Activated T-helper 9 cell treated with anti-CD3 and anti-CD28 coated beads, Interleukin-2, amount 50 U/mL, for 16 hours (primary cell): ENCODE data around the gene PTPRN.
A peak's percentile ranks its signal among the peaks of the same experiment; 100 is the strongest.
"Not testable (repeated sequence)": the region's sequence is repeated elsewhere in the genome, so short reads cannot be mapped to it uniquely, and the experiment has no call there.

Source experiments
- DNase-seq: peaks from one replicate; pipeline ENCODE4 v3.0.0-alpha.2; 2020; ENCODE audit warnings: low read depth

The PTPRN gene

DNA sequence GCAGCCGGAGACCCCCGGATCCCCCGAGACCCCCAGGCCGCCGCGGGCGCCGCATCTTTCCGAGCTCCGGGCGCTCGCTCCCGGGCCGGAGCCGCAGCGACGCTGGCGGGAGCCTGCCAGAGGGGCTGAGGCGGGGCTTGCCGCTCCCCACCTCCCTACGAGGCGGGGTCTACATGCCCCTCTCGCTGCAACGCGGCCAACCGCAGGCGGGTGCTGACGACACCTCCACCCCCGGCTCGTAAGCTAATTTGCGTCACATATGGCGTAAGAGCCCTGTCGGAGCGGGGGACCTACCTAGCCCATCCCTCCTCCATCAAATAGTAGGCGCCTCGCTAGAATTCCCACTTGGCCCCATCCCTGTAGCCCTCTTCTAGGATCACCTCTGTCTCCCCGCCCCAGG is at the start of gene PTPRN:
TSS of gene PTPRN (minus strand) at position 124 of the 400 bp plus-strand sequence. CDS start at position 55, 69 bp downstream.
- no peak for DNase-seq

DNA sequence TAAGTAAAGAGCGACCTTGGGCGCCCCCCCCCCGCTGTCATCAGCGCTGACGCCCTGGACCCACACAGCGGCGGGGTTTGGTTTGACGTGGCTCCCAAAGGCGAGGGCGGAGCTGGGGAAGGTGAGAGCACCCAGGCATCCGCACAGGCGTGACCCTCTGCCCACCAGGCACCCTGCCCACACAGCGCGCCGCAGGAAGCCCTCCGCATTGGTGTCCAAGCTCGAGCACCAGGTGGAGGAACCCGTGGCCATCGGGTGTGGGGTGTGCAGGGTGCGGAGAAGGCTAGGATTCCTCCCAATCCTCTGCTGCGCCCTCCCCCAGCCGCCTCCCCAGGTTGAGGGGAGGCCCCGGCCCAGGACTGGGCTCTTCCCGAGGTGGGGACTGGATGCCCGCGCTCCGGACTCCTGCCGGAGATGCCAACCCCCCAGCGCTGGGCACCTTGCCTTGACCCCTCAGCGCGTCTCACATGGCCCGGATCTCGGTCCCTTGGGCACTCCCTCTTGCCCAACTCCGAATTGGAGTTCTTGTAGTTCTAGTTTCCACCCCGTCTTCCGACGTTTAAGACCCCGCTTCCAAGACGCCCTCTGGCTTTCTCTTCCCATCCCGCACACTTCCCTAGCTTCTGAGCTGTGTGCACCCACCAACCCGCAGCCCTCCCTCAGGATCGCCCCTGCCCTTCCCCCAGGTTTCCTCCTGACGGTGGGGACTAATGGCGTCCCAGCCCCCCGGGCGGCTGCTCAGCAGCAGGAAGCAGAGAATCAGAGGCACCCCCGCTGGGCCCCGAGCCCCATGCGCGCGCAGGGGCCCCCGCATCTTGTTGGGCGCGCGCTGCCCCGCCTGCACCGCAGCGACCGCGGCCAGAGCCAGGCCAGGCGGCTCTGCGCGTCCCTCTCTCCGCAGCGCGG is 49.2 kb upstream of the PTPRN start:
- no peak for DNase-seq

DNA sequence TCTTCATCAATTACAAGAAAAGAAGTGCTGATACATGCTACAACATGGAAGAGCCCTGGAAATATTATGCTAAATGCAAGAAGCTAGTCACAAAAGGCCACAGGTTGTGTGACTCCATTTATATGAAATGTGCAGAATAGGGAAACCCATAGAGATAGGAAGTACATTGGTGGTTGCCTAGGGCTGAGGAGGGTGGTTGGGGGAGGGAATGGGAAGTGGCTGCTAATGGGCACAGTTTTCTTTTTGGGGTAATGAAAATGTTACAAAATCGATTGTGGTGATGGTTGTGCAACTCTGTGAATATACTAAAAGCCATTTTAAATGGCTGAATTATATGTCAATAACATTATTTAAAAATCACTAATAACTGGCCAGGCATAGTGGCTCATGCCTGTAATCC is 47.6 kb upstream of the PTPRN start:
- no peak for DNase-seq

DNA sequence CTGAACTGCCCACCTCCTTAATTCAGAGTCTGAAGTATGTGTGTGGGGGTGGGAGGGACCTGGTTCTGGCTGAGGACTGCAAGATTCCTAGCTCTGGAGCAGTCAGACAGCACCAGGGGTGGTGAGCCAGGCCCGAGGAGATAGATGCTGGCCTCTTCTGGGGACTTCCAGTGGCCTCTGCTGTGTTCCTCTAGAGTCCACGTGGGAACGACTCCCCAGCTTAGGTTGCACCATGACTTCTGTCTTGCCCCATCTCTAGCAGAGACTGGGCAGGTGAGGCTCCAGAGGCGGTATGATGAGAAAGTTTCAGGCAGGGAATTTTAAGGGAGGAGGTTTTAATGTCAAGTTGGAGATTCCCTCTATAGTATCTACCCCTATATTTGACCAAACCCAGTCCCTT is 45.4 kb upstream of the PTPRN start:
- no peak for DNase-seq

DNA sequence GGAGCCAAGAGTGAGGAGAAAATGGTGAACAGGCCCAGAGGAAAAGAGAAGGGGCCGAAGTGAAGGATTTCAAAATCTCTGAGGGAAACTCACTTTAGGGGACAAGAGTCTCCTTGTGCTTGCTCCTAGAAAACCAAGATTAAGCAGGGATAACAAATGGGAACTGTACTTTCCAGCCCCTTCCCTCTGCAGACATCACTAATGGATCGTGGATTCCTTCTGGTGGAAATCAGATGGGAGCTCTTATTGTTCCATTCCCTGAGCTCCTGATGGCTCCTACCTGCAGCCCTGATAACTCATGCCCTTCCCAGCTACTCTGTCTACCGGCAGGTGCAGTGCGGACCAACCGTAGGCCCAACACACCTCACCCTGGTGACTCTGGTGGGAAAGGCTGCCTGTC is 43.9 kb upstream of the PTPRN start:
- DNase-seq, result no peak

DNA sequence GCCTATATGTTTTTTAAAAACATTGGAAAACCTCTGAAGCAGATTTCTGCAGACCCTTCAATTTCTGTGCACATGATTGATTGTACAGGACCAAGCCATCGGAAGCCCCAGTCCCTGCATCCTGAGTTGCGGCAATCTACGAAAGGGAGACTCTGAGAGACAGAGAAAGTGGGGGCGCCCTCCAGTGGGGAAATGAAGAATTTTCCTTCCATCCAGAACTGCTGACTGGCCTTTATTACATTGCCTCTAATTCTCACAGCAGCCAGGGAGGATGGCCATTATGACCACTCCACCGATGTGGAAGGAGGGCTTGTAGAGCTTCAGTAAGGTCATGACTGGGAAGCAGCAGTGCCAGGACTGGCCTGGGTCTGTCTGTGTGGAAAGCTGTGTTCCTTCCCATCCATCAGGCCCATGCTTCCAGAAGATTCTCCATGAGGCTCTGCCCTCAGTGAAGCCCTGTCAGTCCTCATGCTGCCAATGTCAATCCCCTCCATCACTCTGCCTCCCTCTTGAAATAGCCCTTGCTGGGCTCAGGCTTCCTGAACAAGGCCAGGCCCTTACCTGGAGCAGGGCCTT is 43.3 kb upstream of the PTPRN start:
- DNase-seq, result peak; percentile 36

DNA sequence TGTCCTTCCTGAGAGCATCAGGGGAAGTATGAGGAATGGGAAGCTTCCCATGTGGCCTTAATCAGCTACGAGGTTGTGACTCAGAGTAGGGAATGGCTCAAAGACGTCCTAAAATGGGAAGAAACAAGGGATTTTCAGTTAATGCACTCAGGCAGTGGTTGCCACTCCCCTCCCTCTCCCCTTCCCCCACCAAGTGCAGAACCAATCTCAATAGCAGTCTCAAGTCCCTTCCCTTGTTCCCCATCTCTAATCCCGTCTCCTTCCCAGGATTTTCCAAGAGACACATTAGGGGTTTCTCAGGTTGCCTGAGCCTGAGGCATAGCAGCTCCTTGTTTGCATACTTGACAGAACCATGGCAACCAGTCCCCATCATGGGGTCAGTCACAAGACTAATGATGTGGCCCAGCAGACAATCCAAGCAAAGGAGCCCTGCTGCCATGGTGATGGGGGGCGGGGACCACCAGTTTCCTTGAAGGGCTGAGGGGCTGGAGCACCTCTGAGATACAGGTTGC is 41.6 kb upstream of the PTPRN start:
- DNase-seq, result no peak

DNA sequence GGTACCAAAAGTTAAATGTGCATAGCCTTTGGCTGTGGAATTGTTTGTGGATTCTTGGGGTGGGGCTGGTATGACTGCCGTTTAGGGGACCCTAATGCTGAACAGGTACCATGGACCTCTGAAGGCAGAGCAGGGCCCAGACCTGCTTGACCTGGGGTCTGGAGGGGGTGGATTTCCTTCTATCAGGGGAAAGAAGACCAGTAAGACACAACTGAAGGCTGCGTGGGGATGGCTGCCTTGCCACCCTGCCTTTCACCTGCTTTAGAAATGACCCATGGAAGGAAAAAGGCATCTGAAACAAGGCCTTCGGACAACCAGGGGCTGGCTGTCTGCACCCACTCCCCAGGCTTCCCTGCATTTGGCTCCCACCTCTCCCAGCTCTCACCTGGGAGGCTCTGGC is 41.0 kb upstream of the PTPRN start:
- no peak for DNase-seq

DNA sequence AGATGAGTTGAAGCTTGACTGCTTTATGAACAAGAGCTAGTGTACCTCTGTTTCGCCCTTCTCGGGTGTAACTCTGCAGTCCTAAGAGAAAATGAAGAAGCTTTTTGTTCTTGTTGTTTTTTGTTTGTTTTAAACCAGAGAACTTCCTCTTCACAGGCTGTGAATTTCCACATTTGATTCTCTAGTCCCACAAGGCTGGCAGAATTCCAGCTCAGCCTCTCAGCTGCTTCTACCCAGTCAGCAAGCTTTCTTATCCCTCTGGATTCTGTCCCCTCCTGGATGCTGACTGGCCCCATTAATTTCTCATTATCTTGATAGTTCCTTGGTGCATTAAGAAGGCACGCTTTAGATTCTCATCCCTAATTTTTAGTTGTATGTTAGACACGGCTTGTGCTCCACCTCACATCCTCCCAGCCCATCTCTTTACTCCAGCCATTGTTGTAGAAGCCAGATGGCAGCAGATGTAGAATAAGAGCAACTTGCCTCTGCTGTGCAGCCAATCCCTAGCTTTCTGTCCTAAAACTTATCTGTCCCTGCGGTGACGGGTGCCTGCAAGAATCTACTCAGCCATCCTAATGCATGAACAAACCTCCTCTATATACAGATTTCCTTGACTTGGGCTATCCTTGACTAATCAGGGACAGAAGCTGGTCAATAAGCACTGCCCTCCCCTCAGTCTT is 35.7 kb upstream of the PTPRN start:
- no peak for DNase-seq

DNA sequence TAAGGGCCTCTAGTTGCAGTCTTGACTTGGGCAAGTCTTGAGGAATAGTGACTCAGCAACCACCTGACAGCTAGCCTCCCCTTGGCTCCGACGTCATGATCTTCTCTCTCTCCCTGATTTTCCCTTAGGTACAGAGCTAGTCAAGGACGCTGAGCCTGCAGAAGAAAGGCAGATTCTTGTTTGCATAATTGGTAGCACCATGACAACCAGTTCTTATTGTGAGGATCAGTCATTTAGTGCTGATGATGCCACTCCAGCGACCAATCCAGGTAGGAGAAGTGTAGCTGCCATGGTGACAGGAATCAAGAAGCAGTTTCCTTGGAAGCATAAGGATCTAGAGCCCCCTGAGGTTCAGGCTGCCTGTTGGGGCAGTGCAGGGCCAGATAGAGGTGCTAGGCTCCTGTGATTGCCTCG is 26.2 kb upstream of the PTPRN start:
- DNase-seq, result no peak

DNA sequence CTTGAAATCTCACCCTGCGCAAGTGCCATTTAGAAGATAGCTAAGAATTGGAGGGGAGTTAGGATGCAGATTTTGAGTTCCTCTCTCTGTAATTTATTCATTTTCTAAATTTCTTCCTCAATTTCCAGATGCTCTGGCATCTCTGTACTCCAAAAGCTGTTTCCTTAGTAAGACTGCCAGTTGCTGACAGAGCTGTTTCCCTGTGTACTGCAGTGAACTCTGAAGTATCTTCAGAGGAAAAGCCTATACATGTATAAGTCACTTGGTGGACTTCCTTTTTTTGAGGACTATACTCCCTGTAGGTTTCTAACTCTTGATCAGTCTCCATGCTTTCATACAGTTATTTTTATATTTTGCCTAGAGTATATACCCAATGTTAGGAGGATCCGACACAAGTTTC is 24.9 kb upstream of the PTPRN start:
- no peak for DNase-seq

DNA sequence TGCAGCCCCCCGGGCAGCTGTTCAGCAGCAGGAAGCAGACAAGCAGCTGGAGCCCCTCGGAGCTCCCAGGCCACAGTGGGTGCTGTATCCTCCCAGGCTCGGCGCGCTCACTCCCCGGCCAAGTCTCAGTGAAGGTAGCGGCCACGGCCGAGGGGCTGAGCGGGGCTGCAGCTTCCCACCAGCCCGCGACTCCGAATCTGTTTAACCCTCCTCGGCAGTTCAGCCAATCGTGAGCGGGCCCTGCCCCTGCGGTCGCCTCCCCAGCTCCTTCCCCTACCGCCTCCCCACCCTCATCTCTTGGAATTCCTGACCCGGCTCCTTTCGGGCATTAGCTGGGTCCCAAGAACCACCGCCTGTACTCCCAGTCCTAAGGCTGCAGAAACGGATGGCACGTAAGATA is 23.3 kb upstream of the PTPRN start, which contains the start of gene RESP18:
TSS of gene RESP18 (minus strand) at position 203 of the 400 bp plus-strand sequence.
- no peak for DNase-seq

DNA sequence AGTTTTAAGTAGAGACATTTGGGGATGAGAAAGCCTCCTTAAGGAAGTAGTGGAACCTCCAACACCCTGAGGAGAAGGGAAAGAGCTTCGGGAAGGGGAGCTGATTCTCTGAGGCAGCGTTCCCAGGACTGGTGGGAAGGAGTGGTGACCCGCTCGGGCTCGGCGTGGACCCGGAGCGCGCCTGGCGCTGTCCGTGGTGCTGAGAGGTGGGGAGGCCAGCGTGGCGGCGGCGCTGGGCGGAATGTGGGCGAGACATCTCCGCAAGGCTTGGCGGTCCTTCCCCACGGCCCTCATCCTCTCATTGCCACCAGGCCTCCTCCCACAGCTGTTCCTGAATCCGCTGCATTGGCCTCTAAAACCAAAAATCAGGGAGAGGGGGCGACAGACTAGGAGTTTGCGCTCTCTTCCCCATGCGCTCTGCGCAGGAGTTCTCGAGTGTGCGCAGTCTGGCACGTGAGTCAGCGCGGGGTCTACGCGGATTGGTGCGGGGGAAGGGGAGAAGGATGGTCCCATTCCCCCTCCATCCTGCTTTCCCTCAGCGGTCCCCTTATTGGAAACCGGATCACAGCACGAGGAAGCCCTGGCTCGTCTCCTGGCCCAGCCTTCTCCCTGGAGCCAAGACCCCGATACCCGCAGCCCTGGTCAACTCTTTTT is 22.5 kb upstream of the PTPRN start:
- DNase-seq, result no peak

DNA sequence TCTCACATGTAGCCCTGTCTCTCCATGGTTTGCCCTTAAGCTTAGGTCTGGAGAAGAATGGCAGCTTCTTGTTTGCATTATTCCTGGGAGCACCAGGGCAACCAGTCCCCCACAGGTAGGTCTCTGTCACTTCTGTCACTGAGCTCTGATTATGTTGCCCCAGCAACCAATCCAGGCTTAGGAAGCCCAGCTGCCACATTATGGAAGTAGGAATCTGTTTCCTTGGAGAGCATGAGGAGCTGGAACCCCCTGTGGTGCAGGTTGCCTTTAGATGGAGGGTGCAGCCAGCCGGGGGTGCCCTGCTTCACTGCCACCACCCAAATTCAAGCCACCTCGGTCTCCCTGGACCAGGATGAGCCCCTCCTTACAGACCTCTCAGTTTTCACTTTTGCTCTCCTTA is 18.5 kb upstream of the PTPRN start:
- no peak for DNase-seq

DNA sequence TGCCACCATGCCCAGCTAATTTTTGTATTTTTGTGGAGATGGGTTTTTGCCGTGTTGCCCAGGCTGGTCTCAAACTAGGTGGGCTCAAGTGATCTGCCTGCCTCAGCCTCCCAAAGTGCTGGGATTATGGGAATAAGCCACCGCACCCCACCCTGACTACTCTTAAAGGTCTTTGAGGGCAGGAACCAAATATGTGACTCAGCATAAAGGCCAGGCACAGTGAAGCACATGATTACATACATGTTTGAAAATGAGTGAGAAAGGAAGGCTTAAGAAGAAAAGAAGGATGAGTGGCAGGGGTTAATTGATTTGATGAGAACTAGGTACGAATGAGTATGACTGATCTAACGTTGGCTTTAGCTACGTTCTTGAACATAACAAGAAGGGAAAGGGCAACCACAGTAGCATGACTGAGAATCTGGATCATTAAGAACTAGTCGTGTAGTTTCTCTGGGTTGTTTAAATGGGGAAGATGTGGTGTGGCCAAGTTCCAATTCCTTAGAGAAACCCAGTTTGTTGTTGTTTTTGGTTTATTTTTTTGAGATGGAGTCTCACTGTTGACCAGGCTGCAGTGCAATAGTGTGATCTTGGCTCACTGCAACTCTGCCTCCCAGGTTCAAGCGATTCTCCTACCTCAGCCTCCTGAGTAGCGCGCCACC is 16.6 kb upstream of the PTPRN start:
- DNase-seq, result no peak

DNA sequence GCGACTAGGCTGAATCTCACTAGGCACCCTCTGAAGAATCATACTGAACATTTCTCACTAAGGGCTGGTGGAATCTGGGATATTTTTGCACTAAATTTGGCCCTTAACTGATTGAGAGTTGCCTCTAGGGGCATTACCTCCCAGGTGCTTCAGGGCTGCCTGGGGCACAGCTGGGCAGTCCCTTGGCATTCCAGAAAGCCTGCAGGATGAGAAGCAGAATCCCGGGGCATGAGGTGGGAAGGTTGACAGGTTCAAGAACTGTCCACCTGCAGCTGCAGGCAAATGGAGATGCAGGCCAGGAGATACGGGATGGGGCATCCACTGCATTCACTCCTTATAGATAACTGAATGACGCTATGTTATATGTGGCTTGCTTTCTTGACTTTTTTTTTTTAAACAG is 15.9 kb upstream of the PTPRN start:
- no peak for DNase-seq

DNA sequence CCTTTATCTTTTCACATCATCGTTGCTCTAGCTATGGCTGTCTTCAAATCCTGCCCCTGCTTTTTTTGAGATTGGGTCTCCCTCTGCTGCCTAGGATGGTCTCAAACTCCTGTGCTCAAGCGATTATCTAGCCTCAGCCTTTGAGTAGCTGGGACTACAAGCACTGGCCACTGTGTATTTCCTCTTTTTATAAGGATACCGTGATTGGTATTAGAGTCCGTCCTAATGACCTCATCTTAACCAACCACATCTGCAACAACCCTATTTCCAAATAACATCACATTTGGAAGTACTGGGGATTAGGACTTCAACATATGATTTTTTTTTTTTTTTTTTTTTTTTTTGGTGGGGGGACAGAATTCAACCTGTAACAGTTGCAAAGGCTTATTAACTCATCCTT is 14.2 kb upstream of the PTPRN start:
- DNase-seq, result no peak

DNA sequence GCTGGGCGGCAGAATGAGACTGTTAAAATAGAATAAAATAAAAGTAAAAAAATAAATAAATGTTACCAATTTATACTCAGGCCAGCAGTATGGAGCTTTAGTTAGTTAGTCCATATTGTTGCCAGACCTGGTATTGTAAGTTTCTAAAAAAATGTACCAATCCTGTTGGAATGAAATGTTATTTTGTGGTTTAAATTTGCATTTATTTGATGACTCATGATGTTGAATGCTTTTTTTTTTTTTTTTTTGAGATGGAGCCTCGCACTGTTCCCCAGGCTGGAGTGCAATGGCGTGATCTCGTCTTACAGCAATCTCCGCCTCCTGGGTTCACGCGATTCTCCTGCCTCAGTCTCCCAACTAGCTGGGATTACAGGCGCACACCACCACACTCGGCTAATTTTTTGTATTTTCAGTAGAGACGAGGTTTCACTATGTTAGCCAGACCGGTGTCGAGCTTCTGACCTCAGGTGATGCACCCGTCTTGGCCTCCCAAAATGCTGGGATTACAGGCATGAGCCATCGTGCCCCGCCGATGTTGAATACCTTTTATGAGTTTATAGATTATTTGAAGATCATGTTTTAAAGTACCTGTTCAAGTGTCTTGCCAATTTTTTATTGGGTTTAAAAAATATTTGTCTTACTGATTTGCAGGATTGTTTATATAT is 5.7 kb upstream of the PTPRN start:
- DNase-seq, result no peak

DNA sequence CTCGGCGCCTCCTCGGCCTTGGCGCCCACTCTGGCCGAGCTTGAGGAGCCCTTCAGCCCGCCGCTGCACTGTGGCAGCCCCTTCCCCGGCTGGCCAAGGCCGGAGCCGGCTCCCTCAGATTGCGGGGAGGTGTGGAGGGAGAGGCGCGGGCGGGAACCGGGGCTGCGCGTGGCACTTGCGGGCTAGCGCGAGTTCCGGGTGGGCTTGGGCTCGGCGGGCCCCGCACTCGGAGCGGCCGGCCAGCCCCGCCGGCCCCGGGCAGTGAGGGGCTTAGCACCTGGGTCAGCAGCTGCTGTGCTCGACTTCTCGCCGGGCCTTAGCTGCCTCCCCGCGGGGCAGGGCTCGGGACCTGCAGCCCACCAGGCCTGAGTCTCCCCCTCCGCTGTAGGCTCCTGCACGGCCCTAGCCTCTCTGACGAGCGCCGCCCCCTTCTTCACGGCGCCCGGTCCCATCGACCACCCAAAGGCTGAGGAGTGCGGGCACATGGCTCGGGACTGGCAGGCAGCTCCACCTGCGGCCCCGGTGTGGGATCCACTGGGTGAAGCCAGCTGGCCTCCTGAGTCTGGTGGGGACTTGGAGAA is 3.6 kb upstream of the PTPRN start:
- DNase-seq, result not testable (repeated sequence)

DNA sequence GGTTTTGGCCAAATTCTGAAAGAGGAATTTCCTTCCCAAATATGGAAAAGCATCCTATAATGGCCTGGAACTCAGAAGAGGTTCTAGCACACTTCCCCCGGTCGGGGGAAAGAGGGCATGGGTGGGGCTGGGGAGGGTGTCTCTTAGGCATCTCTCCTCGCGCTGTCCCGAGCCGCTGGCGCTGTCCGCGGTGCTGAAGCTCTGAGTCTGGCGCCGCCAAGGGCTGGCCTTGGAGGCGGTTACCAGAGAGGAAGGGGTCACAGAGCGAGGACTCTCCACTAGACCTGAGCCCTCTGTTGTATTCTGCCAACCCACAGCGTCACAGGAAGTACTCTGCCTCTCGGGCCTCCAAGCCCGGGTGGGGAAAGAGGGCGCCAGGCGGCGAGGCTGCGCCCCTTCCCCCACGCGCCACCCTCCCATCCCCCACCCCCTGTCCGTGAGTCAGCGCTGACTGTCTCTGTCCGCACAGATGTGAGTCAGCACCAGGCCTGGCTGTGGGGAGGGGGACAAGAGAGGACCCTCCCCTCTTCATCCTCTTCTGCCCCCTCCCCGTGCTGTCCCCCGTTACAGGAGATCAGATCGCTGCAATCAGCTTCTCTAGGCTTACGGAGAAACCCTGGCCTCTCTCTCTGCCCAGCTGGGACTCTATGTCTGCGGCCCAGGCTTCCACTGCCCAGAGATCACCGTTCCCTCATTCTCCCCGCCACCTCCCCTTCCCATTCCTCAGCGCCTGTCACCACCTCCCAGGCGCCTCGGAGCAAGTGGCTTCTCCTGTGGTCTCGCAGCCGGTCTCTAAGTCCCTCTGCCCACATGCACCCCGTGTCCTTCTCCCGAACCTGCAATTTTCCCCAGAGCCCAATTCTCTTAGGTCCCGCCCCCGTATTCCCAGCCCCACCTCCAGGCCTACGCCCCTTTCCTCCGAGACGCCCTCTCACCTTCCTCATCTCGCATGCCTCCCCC is 779 bp downstream of the PTPRN start:
- peak; percentile 48 for DNase-seq
